PC-3 (cell line): ENCODE measurements around the gene MS4A4A. TPM values are rescaled to one million over a fixed set of nuclear protein-coding genes. Genes with fewer than 3 reads are reported as not detected.
"Not testable (repeated sequence)": the region's sequence is repeated elsewhere in the genome, so short reads cannot be mapped to it uniquely, and the experiment has no call there.

Experiments
- ATAC-seq: fragments of 200-7000 bp; cut with Tn5 transposase; 2 replicates; pipeline ENCODE4 v1.9.1; 2020; ENCODE audit warnings: mild to moderate bottlenecking, moderate library complexity
- BruUV-seq: library from RNA; stranded (reverse); fragments of 400-500 nt; replicated peaks from 2 replicates; lab custom pipeline; 2021; lab: Mats Ljungman, UMichigan
- CTCF ChIA-PET: fragments of 300-600 bp; sonication (Branson Sonifier 250); formaldehyde crosslinking; loops from one replicate; lab custom pipeline; 2022; ENCODE audit warnings: antibody characterized with exemption; lab: Charles Lee
- POLR2A ChIA-PET: fragments of 300-600 bp; sonication (Branson Sonifier 250); formaldehyde crosslinking; loops from one replicate; lab custom pipeline; 2022; ENCODE audit warnings: antibody characterized with exemption; ENCODE audit not compliant: unreplicated experiment; lab: Charles Lee
- DNase-seq: peaks from one replicate; pipeline ENCODE4 v3.0.0-alpha.2; 2015
- H2AFZ ChIP-seq: fragments of 300-600 bp; sonication (generic); 2 replicates; pipeline ENCODE4 v1.6.0; 2016; ENCODE audit warnings: antibody characterized with exemption, low read length
- H3F3A ChIP-seq: fragments of 300-600 bp; sonication (generic); one replicate; pipeline ENCODE4 v1.6.0; 2017; ENCODE audit warnings: antibody characterized with exemption, low read length, control low read depth, mild to moderate bottlenecking; ENCODE audit not compliant: unreplicated experiment
- H3K27ac ChIP-seq: fragments of 300-600 bp; sonication (generic); 2 replicates; pipeline ENCODE4 v1.5.1; 2016; ENCODE audit warnings: mild to moderate bottlenecking, low read length
- H3K27me3 ChIP-seq: fragments of 300-600 bp; sonication (generic); 2 replicates; pipeline ENCODE4 v1.6.1; 2016; ENCODE audit warnings: low read length, mixed read lengths
- H3K36me3 ChIP-seq: fragments of 300-600 bp; sonication (generic); 2 replicates; pipeline ENCODE4 v1.6.1; 2016; ENCODE audit warnings: low read depth, mixed run types, low read length, mixed read lengths
- H3K4me1 ChIP-seq: fragments of 300-600 bp; sonication (generic); 2 replicates; pipeline ENCODE4 v1.5.1; 2016; ENCODE audit warnings: low read length; ENCODE audit not compliant: insufficient read depth
- H3K4me2 ChIP-seq: fragments of 300-600 bp; sonication (generic); 2 replicates; pipeline ENCODE4 v1.6.0; 2016; ENCODE audit warnings: low read length
- H3K4me3 ChIP-seq: fragments of 300-600 bp; sonication (generic); 2 replicates; pipeline ENCODE4 v1.5.1; 2016; ENCODE audit warnings: mild to moderate bottlenecking, low read length, mixed read lengths
- H3K79me2 ChIP-seq: fragments of 300-600 bp; sonication (generic); 2 replicates; pipeline ENCODE4 v1.6.1; 2017; ENCODE audit warnings: low read length, mixed read lengths
- H3K9ac ChIP-seq: fragments of 300-600 bp; sonication (generic); 2 replicates; pipeline ENCODE4 v1.6.0; 2016; ENCODE audit warnings: mild to moderate bottlenecking, low read length
- H3K9me2 ChIP-seq: fragments of 300-600 bp; sonication (generic); replicated peaks from 2 replicates; pipeline ENCODE4 v1.6.1; 2016; ENCODE audit warnings: mixed run types, low read length, mixed read lengths
- H3K9me3 ChIP-seq: fragments of 300-600 bp; sonication (generic); 2 replicates; pipeline ENCODE4 v1.6.1; 2016; ENCODE audit warnings: low read length, mixed read lengths
- H4K20me1 ChIP-seq: fragments of 300-600 bp; sonication (generic); 2 replicates; pipeline ENCODE4 v1.6.1; 2016; ENCODE audit warnings: low read length, mixed read lengths
- CTCF ChIP-seq: fragments of 300-600 bp; sonication (generic); conservative IDR thresholded peaks from 2 replicates; pipeline ENCODE4 v1.5.1; 2017; ENCODE audit warnings: antibody characterized with exemption, low read depth, mild to moderate bottlenecking, low read length
- EZH2 ChIP-seq: fragments of 300-600 bp; sonication (generic); IDR thresholded peaks from one replicate; pipeline ENCODE4 v1.6.1; 2017; ENCODE audit warnings: antibody characterized with exemption, mild to moderate bottlenecking, low read length; ENCODE audit not compliant: unreplicated experiment
- EZH2phosphoT487 ChIP-seq: fragments of 300-600 bp; sonication (generic); IDR thresholded peaks from 2 replicates; pipeline ENCODE4 v1.6.1; 2018; ENCODE audit warnings: mild to moderate bottlenecking, antibody characterized with exemption, low read length, borderline replicate concordance
- intact Hi-C: fragments of 100-400 bp; cut with micrococcal nuclease; formaldehyde crosslinking; loops from 2 replicates; pipeline ENCODE4 v1.9.0; 2023
- total RNA-seq: library from RNA; depleted of rRNA; stranded (reverse); fragments of >200 nt; gene quantifications from 2 replicates; pipeline ENCODE4 v1.2.3, GENCODE V29; 2014

The MS4A4A gene
- total RNA-seq, 1 experiment from 2014 or later = not detected

DNA sequence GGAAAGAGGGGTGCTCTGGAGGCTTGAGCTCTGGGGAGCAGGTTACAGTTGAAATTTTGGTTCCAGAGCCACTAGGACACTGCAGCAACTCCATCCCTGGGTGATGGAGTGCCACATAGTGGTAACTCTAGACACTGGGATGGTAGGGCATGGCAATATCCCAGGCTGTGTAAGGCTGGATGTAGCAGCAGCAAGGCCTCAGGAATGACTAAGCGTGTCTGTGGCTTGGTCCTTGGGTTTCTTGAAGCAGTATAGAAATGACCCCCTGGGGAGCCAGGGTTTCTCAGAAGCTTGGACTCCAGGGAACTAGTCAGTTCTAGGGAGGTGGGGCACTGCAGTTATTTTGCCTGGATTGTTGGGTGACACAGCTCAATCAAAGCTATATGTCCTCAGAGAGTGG is 8.1 kb downstream of the MS4A4A start:
- ATAC-seq (no peak), DNase-seq (no peak)
- H3K36me3 ChIP-seq = no peaks in the 10 kb centered on the region
- no peaks in the 10 kb centered on the region for H3K27me3 ChIP-seq
- no peaks in the 10 kb centered on the region for H3F3A ChIP-seq
- H3K27ac ChIP-seq = no peak overlapping the region
- H3K9me2 ChIP-seq = no peaks in the 10 kb centered on the region
- no peak for TF ChIP-seq CTCF
- TF ChIP-seq EZH2phosphoT487 = no peak
- TF ChIP-seq EZH2 = no peak
- H3K79me2 ChIP-seq = no peaks in the 10 kb centered on the region
- H3K4me2 ChIP-seq = no peak overlapping the region
- H3K9me3 ChIP-seq = no peaks in the 10 kb centered on the region
- no peak overlapping the region for H2AFZ ChIP-seq
- ChIA-PET CTCF (no interaction called here), POLR2A (no interaction called here)
- H3K4me3 ChIP-seq = no peak overlapping the region
- BruUV-seq = no TSS peak
- H3K9ac ChIP-seq = no peak overlapping the region
- H4K20me1 ChIP-seq = no peaks in the 10 kb centered on the region
- no peaks in the 10 kb centered on the region for H3K4me1 ChIP-seq
- intact Hi-C loops = no loop called here

DNA sequence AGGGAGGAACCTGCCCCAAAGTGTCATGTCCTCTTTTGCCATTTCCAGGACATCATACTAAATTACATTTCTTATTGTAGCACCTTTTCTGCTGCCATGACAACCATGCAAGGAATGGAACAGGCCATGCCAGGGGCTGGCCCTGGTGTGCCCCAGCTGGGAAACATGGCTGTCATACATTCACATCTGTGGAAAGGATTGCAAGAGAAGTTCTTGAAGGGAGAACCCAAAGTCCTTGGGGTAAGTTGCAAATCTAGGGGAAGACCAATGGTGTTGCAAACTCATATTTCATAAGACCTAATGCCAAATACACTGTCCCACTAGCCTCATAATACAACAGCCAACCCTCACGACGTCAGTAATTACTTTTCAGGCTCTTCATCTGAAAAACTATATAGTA is 11.7 kb downstream of the MS4A4A start:
- ChIA-PET POLR2A (no interaction called here), CTCF (no interaction called here)
- DNase-seq (no peak), ATAC-seq (no peak)
- Histone ChIP-seq H3K27me3 (peaks cover 3% of the 10 kb centered on the region; the same call in 1 of the 2 replicates), H3F3A (no peaks in the 10 kb centered on the region), H3K4me3 (no peak overlapping the region), H3K79me2 (no peaks in the 10 kb centered on the region), H4K20me1 (no peaks in the 10 kb centered on the region), H3K4me2 (no peak overlapping the region), H3K9me3 (no peaks in the 10 kb centered on the region), H3K4me1 (no peaks in the 10 kb centered on the region), H3K9me2 (no peaks in the 10 kb centered on the region), H2AFZ (no peak overlapping the region), H3K27ac (no peak overlapping the region), H3K36me3 (no peaks in the 10 kb centered on the region), H3K9ac (no peak overlapping the region)
- intact Hi-C loops = no loop called here
- BruUV-seq = no TSS peak
- TF ChIP-seq CTCF = no peak
- no peak for TF ChIP-seq EZH2

GRCh38 chr11:60301178-60301577 is 20.7 kb downstream of the MS4A4A start:
- Histone ChIP-seq H3K4me2 (no peak overlapping the region), H3K36me3 (no peaks in the 10 kb centered on the region), H3K9me2 (no peaks in the 10 kb centered on the region), H3K4me3 (no peak overlapping the region), H3K4me1 (no peaks in the 10 kb centered on the region), H3K27ac (no peak overlapping the region), H3K9me3 (no peaks in the 10 kb centered on the region), H2AFZ (no peak overlapping the region), H3F3A (no peaks in the 10 kb centered on the region), H3K9ac (no peak overlapping the region), H3K79me2 (no peaks in the 10 kb centered on the region), H3K27me3 (peaks cover 30% of the 10 kb centered on the region), H4K20me1 (no peaks in the 10 kb centered on the region)
- intact Hi-C loops = no loop called here
- ChIA-PET POLR2A (no interaction called here), CTCF (no interaction called here)
- no TSS peak for BruUV-seq
- TF ChIP-seq EZH2 (no peak), EZH2phosphoT487 (no peak), CTCF (no peak)
- ATAC-seq (no peak), DNase-seq (peak; percentile 45)

- intact Hi-C loops = not testable (repeated sequence)
Measured at GRCh38 chr11:60301884-60302283, 21.4 kb downstream of the MS4A4A start.

More at GRCh38 chr11:60301884-60302283, 21.4 kb downstream of the MS4A4A start:
- H3K27ac ChIP-seq, H3K4me3 ChIP-seq, H3K4me1 ChIP-seq, H4K20me1 ChIP-seq, H3F3A ChIP-seq, H2AFZ ChIP-seq, H3K79me2 ChIP-seq, H3K4me2 ChIP-seq, ATAC-seq, CTCF ChIA-PET, H3K36me3 ChIP-seq, H3K9ac ChIP-seq, BruUV-seq, POLR2A ChIA-PET, H3K9me2 ChIP-seq, H3K9me3 ChIP-seq, DNase-seq: not testable (repeated sequence)
- H3K27me3 ChIP-seq = peaks cover 29% of the 10 kb centered on the region
